HG03060 (cell line): Measurements from ENCODE around the gene SIL1.
"Not testable (repeated sequence)": the region's sequence is repeated elsewhere in the genome, so short reads cannot be mapped to it uniquely, and the experiment has no call there.

Source experiments
- ATAC-seq: cut with Tn5 transposase; IDR thresholded peaks from one replicate; pipeline ENCODE4 v1.9.1; 2021; ENCODE audit warnings: low read depth, moderate number of reproducible peaks; ENCODE audit not compliant: unreplicated experiment

Gene SIL1

GRCh38 chr5:139178589-139178917 lies 19.6 kb downstream of the SIL1 start:
- no peak for ATAC-seq

- no peak for ATAC-seq
Measured at GRCh38 chr5:139177809-139178588, 20.2 kb downstream of the SIL1 start.

- not testable (repeated sequence) for ATAC-seq
Measured at GRCh38 chr5:139177281-139177680, 20.9 kb downstream of the SIL1 start.

- ATAC-seq, result not testable (repeated sequence)
Measured at GRCh38 chr5:139174382-139174781, 23.8 kb downstream of the SIL1 start.

DNA sequence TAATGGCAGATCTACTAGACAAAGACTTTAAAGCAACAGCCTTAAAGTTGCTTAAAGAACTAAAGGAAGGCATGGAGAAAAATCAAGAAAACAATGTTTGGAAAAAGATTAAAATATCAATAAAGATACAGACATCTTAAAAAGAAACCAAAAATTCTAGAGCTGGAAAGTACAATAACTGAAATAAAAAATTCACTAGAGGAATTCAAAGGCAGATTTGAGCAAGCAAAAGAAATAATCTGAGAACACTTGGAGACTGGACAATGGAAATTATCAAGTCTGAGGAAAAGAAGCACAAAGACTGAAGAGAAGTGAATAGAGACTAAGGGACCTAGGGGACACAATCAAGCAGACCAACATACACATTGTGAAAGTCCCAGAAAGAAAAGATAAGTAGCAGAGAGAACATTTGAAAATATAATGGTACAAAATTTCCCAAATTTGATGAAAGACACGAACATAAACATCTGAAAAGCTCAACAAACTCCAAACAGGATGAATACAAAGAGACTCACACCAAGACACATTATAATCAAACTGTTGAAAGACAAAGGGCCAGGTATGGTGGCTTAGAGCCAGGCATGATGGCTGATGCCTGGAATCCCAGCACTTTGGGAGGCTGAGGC lies 26.3 kb downstream of the SIL1 start:
- ATAC-seq, result no peak

GRCh38 chr5:139167952-139168720 lies 30.0 kb downstream of the SIL1 start:
- no peak for ATAC-seq

DNA sequence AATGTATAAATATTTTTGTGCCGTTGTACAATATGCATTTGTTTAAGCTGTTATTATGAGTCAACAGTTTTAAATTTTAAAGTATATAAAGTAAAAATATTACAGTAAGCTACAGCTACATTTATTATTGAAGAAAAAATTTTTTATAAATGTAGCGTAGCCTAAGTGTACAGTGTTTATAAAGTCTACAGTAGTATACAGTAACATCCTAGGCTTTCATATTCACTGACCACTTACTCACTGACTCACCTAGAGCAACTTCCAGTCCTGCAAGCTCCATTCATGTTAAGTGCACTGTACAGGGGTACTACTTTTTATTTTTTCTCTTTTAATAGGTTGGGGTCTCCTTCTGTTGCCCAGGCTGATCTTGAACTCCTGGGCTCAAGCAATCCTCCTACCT lies 30.6 kb downstream of the SIL1 start:
- ATAC-seq, result no peak

DNA sequence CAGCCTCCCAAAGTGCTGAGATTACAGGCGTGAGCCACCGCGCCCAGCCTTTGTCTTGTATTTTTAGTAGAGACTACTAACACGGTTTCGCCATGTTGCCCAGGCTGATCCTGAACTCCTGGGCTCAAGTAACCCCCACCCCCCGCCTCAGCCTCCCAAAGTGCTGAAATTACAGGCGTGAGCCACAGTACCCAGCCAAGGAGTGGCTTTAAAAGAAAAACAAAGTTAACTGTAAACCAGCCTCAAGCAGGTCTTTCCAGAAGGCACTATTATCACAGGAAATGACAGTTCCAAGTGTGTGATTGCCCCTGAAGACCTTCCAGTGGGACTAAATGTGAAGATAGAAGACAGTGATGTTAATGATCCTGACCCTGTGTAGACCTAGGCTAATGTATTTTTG lies 31.1 kb downstream of the SIL1 start:
- no peak for ATAC-seq

DNA sequence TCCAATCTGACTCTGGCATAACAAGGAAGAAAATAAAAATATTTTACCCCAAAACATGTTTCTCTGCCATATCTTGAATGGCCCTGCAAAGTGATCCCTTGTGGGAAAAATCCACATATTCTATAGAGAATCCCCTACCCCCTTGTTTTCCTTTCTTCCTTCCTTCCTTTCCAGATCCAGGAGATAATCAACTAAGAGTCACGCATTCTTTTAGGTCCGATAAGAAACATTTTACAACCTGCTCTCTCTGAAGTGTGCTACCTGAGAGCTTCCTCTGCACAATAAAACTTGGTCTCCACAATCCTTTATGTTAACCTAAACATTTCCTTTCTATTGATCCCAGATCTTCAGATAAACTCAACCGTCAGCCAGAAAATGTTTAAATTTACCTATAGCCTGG lies 33.3 kb downstream of the SIL1 start:
- ATAC-seq, result not testable (repeated sequence)

DNA sequence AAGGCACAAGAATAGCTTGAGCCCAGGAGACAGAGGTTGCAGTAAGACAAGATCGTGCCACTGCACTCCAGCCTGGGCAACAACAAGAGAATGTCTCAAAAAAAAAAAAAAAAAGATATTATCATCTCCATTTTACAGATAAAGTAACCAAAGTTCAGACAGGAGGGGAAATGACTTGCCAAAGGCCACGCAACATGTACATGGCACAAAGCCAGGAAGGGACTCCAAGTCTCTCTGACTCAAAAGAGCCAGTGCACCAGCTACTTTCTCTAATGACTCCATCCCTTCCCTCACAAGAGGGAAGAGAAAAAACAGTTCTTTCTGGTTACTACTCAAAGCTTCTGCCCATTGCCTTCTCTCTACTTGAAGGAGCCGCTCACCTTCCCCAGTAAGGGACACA lies 34.1 kb downstream of the SIL1 start:
- ATAC-seq, result no peak

GRCh38 chr5:139162448-139162847 lies 35.7 kb downstream of the SIL1 start:
- no peak for ATAC-seq

DNA sequence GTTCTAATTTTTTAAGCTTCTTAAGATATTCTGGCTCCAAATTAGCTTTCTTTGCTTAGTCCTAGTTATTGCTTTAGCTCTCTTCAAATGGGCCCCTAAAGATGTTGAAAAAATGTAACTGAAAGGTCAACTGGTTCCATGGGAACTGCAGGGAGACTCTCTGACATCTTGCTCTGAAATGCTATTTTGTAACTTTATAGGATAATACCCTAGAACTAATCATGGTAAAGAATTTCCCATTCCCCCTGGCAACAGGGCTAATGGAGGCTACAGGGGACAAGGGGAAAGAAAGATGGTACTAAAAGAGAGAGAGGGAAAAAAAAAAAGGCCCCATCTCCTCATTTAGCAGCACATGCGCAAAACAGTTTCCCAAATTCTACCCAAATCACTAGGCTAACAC lies 39.4 kb downstream of the SIL1 start:
- ATAC-seq, result no peak

DNA sequence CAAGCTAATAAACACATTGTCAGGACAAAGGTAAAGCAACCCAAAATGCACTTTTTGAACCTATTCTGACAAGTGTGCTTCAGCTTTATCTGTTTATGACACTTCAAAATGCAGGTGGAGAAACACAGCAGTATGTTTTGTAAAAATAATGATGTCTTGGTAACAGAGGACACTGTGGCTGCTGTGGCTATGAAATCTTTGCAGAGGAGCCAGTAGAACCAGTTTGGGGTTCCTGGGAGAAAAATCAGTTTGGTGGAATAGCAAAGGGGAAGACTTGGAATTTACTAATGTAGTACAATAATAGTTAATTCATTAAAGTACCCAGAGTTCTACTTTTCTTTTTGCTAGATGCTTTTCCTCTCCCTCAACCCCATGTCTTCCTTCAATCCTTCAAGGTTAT lies 40.6 kb downstream of the SIL1 start:
- ATAC-seq, result no peak

- no peak for ATAC-seq
Measured at GRCh38 chr5:139156814-139157213, 41.4 kb downstream of the SIL1 start.

GRCh38 chr5:139155333-139155732 lies 42.8 kb downstream of the SIL1 start:
- ATAC-seq, result no peak

GRCh38 chr5:139151902-139152301 lies 46.3 kb downstream of the SIL1 start:
- no peak for ATAC-seq

- no peak for ATAC-seq
Measured at GRCh38 chr5:139150367-139150999, 47.7 kb downstream of the SIL1 start.

DNA sequence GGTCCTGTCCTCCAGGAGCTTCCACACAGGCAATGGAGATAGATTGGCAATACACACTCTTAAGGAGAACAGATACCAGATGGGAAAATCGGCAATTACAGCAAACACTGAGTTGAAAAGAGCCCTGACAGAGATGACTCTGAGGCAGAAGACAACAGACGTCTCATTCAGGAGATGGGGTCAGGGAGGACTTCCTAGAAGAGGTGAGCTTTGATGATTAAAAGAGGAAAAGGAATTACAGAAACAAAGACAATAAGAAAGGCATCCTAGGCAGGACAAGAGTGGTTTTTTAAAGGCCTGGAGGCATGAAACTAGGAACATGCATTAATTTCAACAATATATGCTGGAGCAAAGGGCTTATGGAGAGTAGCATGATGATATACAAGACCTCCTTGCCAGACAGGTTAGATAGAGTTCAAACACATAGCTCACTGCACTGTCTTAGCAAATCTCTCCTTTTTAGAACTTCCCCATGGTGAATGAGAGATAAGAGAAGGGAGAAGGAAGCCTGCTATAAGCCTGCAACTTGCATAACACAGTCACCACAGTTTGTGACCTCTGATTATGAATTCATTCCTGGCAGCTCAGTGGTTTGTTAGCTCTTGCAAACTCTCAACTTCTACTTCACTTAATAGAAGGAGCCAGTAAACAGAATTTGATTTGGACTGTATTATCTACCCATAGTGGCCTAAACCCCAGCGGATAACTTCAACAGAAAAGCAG lies 48.5 kb downstream of the SIL1 start:
- no peak for ATAC-seq

- ATAC-seq, result no peak
Measured at GRCh38 chr5:139148986-139149385, 49.2 kb downstream of the SIL1 start.

DNA sequence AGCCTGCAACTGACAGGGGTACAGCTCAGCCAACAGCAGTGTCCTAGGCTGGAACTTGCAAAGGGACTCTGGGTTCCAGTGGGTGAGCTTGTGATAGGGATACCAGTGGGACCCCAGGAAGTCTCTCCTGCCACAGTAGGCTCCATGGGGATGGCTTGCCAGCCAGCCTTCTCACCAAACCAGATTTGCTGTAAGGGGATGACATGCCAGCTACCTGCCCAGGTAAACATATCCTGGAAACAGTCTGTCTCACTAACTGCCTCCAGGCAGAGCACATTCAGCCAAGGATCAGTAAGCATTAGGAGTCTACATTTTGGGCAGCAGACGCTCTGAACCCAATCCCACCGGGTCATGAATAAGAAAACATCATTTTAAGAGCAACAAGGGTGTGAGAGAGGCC lies 49.9 kb downstream of the SIL1 start:
- no peak for ATAC-seq
